Uterus (tissue), 4 donors: ENCODE results near the gene TACR2. TPM values are rescaled to one million over a fixed set of nuclear protein-coding genes. Genes with fewer than 3 reads are reported as not detected.

Source experiments
- DNase-seq, 2 donors: peaks; one replicate each; pipeline ENCODE4 v3.0.0-alpha.2; 2019 to 2020
- H3K27ac ChIP-seq, 2 donors: fragments of 200-600 bp; sonication (generic); 1 replicate in 1 of 2; 2 replicates in 1 of 2; pipeline ENCODE4 v1.5.1; 2016 to 2018
- H3K27me3 ChIP-seq, 2 donors: fragments of 200-600 bp; sonication (generic); one replicate each; pipeline ENCODE4 v1.5.1; 2018 to 2019; ENCODE audit warnings: control low read depth in 1 of 2
- H3K36me3 ChIP-seq, 2 donors: fragments of 200-600 bp; sonication (generic); one replicate each; pipeline ENCODE4 v1.5.1; 2019; ENCODE audit warnings: control low read depth in 1 of 2
- H3K4me1 ChIP-seq, 2 donors: fragments of 200-600 bp; sonication (generic); one replicate each; pipeline ENCODE4 v1.5.1; 2018 to 2019; ENCODE audit warnings: control low read depth in 1 of 2
- H3K4me3 ChIP-seq, 2 donors: fragments of 200-600 bp; sonication (generic); 1 replicate in 1 of 2; 2 replicates in 1 of 2; pipeline ENCODE4 v1.5.1; 2018 to 2019; ENCODE audit warnings: mild to moderate bottlenecking in 1 of 2
- H3K9me3 ChIP-seq, 2 donors: fragments of 200-600 bp; sonication (generic); one replicate each; pipeline ENCODE4 v1.5.1; 2019; ENCODE audit warnings: control low read depth in 1 of 2
- POLR2A ChIP-seq, 2 donors: fragments of 450-650 bp; IDR thresholded peaks; one replicate each; pipeline ENCODE4 v1.6.1; 2016; ENCODE audit warnings: antibody characterized with exemption in 2 of 2, mild to moderate bottlenecking in 1 of 2, moderate library complexity in 1 of 2
- intact Hi-C: fragments of 100-400 bp; cut with DNase I; formaldehyde crosslinking; loops from one replicate; pipeline ENCODE4 v1.15.1; 2023; ENCODE audit warnings: low total_unique reads
- total RNA-seq, 4 donors: library from RNA; depleted of rRNA in 3 of 4; stranded (reverse); fragments of >200 nt in 3 of 4; gene quantifications; one replicate each; pipeline versions ENCODE4 v1.1.0 to v1.2.4, GENCODE V29; 2014 to 2023
- TF ChIP-seq, protein P1 (sequence below), 4 experiments: fragments of 200-600 bp in 2 of 4; fragments of 450-650 bp in 2 of 4; sonication (generic) in 2 of 4; IDR thresholded peaks; one replicate each; pipeline ENCODE4 v1.5.1; 2016 to 2019; ENCODE audit warnings: antibody characterized with exemption in 4 of 4, mild to moderate bottlenecking in 2 of 4, moderate library complexity in 1 of 4
- donor health status: DM: yes; HTN: yes; CAD: no.

The TACR2 gene
- total RNA-seq, 4 donors from 2014 or later: 0.28 to 35.0 (median 13.8) TPM

DNA sequence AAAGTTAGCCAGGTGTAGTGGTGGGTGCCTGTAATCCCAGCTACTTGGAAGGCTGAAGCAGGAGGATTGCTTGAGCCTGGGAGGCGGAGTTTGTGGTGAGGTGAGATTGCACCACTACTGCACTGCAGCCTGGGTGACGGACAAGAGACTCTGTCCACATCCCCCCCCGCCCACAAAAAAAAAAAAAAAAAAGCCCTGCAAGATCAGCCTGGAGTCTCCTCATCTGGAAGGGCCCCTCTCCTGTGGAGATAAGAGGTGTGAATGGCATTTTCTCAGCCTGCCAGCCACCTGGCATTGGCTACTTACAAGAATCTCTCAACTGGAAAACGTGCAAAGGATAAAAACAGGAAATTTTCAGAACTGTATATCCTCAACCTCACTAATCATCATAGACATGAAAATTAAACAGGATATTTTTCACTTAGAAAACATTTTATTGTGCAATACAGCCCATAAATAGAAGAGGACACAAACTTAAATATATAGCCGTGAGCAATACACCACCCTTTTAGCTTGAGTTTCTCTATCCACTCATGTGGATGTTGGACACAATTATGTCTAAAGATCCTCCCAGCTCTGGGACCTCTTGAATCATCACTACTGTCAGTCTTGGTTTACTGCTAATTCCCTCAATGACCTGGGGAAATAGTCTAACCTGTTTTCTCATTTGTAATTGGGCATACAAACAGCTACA, 23.2 kb upstream of the TACR2 start:
- no peak overlapping the region for H3K4me3 ChIP-seq
- peak in 1 of 2 donors; percentile 65 for DNase-seq
- H3K4me1 ChIP-seq: peaks cover 0 to 11% of the 10 kb centered on the region in 2 donors
- TF ChIP-seq, protein P1, sequence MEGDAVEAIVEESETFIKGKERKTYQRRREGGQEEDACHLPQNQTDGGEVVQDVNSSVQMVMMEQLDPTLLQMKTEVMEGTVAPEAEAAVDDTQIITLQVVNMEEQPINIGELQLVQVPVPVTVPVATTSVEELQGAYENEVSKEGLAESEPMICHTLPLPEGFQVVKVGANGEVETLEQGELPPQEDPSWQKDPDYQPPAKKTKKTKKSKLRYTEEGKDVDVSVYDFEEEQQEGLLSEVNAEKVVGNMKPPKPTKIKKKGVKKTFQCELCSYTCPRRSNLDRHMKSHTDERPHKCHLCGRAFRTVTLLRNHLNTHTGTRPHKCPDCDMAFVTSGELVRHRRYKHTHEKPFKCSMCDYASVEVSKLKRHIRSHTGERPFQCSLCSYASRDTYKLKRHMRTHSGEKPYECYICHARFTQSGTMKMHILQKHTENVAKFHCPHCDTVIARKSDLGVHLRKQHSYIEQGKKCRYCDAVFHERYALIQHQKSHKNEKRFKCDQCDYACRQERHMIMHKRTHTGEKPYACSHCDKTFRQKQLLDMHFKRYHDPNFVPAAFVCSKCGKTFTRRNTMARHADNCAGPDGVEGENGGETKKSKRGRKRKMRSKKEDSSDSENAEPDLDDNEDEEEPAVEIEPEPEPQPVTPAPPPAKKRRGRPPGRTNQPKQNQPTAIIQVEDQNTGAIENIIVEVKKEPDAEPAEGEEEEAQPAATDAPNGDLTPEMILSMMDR (IDR thresholded peaks at IDR 0.05): no peak
- TF ChIP-seq POLR2A (IDR thresholded peaks at IDR 0.05): no peak
- no peaks in the 10 kb centered on the region for H3K36me3 ChIP-seq
- H3K27me3 ChIP-seq: no peaks in the 10 kb centered on the region
- intact Hi-C loops: no loop called here
- H3K9me3 ChIP-seq: no peaks in the 10 kb centered on the region
- peak overlapping the region; percentile 68 to 71 for H3K27ac ChIP-seq

DNA sequence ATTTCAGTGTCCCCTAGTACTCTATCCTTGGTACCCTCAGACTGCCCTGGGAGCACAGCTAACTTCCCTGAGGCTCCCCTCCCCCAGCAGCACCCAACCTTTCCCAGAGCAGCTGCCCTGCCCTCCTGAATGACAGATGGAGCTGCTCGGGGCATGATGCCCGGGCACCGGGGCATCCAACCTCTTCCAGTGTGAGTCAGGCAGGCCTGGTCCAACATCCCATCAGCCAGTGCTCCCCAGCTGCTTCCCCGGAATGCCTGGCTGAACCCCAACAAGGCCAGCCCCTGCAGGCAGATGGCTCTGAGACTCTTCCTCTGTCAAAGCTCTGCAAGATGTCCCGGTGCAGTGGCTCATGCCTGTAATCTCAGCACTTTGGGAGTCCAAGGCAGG, 22.6 kb upstream of the TACR2 start:
- Histone ChIP-seq H3K4me1 (peaks cover 0 to 11% of the 10 kb centered on the region in 2 donors), H3K36me3 (no peaks in the 10 kb centered on the region), H3K27me3 (no peaks in the 10 kb centered on the region), H3K27ac (peak overlapping the region; percentile 68 to 71), H3K4me3 (no peak overlapping the region), H3K9me3 (no peaks in the 10 kb centered on the region)
- intact Hi-C loops: no loop called here
- TF ChIP-seq, protein P1 (IDR thresholded peaks at IDR 0.05): no peak
- DNase-seq: peak; percentile 45 to 54

DNA sequence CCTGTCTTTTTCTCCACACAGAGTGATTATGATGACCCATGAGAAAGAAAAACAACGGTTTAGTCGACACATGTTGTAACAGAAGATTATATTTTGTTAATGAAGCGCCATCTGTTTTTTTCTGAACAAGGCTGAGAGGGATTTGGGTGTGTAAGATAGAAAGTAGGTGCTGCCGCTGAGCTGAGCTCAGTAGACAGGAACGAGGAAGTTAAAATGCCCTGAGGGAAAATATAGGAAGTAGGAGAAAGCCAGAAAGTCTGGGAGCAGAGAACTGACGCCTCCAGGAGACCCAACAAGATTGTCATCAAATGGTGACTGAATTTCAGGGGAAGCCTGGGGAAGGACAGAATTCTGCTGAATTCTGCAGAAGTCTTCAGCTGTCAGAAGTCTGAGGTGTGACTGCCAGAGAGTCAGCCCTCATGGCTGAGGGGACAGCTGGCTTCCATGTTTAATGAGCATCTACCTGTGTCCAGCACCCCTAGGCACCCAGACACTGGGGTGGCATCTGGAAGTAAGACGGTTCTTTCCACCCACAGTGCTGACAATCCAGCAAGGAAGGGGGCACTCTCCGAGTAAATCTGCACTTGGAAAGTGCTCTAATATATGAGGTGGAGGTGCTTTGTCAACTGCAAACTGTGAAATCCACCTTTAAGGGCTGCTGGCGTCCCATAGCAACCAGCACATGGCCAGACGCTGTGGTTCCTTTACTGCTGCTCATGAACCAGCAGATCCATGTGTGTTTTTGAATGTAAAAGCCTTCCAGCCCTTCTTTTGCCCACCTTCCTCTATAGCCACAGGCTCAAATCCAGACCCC, 22.0 kb upstream of the TACR2 start:
- no peak for TF ChIP-seq POLR2A (IDR thresholded peaks at IDR 0.05)
- H3K4me3 ChIP-seq: no peak overlapping the region
- H3K9me3 ChIP-seq: no peaks in the 10 kb centered on the region
- H3K27me3 ChIP-seq: no peaks in the 10 kb centered on the region
- no peak for DNase-seq
- H3K36me3 ChIP-seq: no peaks in the 10 kb centered on the region
- intact Hi-C loops: no loop called here
- peaks cover 0 to 11% of the 10 kb centered on the region in 2 donors for H3K4me1 ChIP-seq
- peak overlapping the region; percentile 68 to 71 for H3K27ac ChIP-seq

DNA sequence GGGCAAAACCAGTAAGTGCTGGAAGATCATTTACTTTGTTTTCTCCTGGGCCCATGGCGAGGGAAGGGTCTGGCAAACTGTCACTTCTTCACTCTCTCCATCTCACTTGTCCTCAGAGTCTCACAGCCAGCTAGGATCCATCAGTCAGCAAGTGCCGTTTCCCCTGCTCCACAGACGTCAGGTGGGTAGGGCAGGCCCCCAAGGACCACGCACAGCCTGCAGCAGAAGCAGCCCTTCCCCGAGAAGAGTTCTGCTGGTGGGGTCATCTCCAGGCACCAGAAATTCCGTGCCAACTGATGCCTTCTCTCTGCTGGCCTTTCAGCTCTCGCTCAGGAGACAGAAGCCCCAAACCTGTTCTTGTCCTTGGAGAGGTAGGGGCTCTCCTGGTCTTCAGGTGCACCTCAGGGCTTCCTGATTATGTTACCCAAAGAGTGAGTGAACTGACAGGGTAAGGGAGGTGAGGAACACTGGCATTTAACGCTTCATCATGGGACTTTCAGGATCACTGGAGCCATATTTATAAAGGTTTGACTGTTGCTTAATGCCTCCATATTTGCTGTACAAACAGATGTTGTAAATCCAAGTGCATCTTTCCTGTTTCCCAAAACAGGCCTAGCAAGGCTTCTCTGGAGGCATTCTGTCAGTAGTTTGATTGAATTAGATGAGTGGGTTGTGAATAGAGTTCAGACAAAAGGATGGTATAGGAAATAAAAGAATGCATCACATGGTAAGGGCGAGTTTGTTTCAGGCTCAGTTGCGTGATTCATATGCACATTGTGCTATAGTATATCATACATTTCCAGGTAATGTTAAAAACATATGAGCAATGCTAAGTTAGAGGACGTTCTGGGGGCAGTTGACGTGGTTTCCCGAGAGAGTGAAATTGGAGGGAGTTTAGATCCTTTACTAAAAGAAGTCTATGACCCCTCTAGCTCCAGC, 20.9 kb upstream of the TACR2 start:
- Histone ChIP-seq H3K27me3 (no peaks in the 10 kb centered on the region), H3K4me1 (peaks cover 0 to 11% of the 10 kb centered on the region in 2 donors), H3K9me3 (no peaks in the 10 kb centered on the region), H3K27ac (peak overlapping the region; percentile 68 to 71), H3K4me3 (no peak overlapping the region), H3K36me3 (no peaks in the 10 kb centered on the region)
- intact Hi-C loops: no loop called here
- no peak for TF ChIP-seq POLR2A (IDR thresholded peaks at IDR 0.05)
- TF ChIP-seq, protein P1 (IDR thresholded peaks at IDR 0.05): no peak
- no peak for DNase-seq

GRCh38 chr10:69435966-69436520, 19.3 kb upstream of the TACR2 start:
- peaks cover 0 to 11% of the 10 kb centered on the region in 2 donors for H3K4me1 ChIP-seq
- H3K9me3 ChIP-seq: no peaks in the 10 kb centered on the region
- no peak overlapping the region for H3K4me3 ChIP-seq
- DNase-seq: no peak
- no peak overlapping the region for H3K27ac ChIP-seq
- no peaks in the 10 kb centered on the region for H3K27me3 ChIP-seq
- H3K36me3 ChIP-seq: no peaks in the 10 kb centered on the region
- intact Hi-C loops: no loop called here
- TF ChIP-seq POLR2A (IDR thresholded peaks at IDR 0.05): no peak
- TF ChIP-seq, protein P1 (IDR thresholded peaks at IDR 0.05): no peak
